ENCODE data around the gene SYNE2. TPM values are rescaled to one million over a fixed set of nuclear protein-coding genes. Genes with fewer than 3 reads are reported as not detected.

The SYNE2 gene
- total and polyA plus RNA-seq, 10 of the 15 experiments (the other 5 are each of a cell fraction or from before 2014, with no cell fraction given): 2.1 to 52.7 (median 38.1) TPM

DNA sequence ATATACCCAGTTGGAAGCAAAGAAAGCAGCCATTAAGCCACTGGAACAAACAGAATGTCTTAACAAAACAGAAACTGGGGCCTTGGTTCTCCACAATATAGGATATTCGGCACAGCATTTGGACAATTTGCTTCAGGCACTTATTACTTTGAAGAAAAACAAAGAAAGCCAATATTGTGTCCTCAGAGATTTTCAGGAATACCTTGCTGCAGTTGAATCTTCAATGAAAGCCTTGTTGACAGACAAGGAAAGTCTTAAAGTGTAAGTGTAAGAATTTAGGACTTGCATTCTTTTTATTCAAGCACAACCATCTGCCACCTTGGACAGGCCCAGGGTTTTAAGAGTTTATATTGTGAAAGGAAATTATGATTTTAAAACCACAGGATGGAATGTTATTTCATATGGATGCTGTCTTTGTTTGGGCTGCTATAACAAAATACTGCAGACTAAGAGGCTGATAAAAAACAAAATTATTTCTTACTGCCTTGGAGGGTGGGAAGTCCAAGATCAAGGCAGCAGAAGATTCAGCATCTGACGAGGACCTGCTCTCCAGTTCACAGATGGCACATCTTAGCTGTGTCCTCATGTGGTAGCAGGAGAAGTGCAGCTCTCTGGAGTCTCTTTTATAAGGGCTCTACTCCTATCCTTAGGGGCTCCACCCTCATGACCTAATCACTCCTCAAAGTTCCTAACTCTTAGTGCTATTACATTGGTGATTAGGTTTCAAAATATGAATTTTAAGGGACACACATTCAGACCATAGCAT lies 197.0 kb downstream of the SYNE2 start:
- FAIRE-seq (no peak), DNase-seq (ENCODE audit: low read depth, low spot score) (no peak), ATAC-seq (no peak)
- Histone ChIP-seq H2AFZ (ENCODE audit: control insufficient read depth, low read depth, low read length) (no peak overlapping the region), H4K20me1 (ENCODE audit: control insufficient read depth, insufficient read depth) (no peaks in the 10 kb centered on the region), H3K27ac (ENCODE audit: control insufficient read depth, insufficient read depth) (no peak overlapping the region), H3K9me3 (replicated peaks; ENCODE audit: control insufficient read depth, insufficient read depth, low read length) (no peaks in the 10 kb centered on the region), H3K4me2 (ENCODE audit: control insufficient read depth, insufficient read depth) (no peak overlapping the region), H3K36me3 (ENCODE audit: control insufficient read depth in 2 of 2, insufficient read depth in 2 of 2, low read length in 1 of 2) (peaks cover 2 to 6% of the 10 kb centered on the region in 2 experiments; a peak in 3 of 4 replicates), H3K79me2 (ENCODE audit: control insufficient read depth, insufficient read depth, low read length) (no peaks in the 10 kb centered on the region), H3K9ac (ENCODE audit: control insufficient read depth, insufficient read depth, low read length) (no peak overlapping the region), H3K4me3 (no peak overlapping the region), H3K27me3 (replicated peaks in 1 of 2; ENCODE audit: control insufficient read depth in 2 of 2, insufficient read depth in 2 of 2, low read length in 1 of 2) (no peaks in the 10 kb centered on the region; a peak in 1 of 4 replicates), H3K4me1 (ENCODE audit: control insufficient read depth, insufficient read depth, low read length) (no peaks in the 10 kb centered on the region)
- 98% methylated on average over 2 of the region's 2 CpGs for WGBS (ENCODE audit: insufficient coverage, insufficient replicate concordance, low lambda C conversion rate, missing lambda C conversion rate)
- intact Hi-C loops (cut with micrococcal nuclease; ENCODE audit: unreplicated experiment): no loop called here
- ChIA-PET RAD21 (ENCODE audit: unreplicated experiment) (interaction anchor here (1.7 kb wide), 1 partner anchor 254 kb away, joined by 5 read pairs; no protein-coding TSS in a partner anchor), CTCF (no interaction called here), POLR2A (no interaction called here), SMC1A (ENCODE audit: uncharacterized antibody, unreplicated experiment) (no interaction called here)
- in situ Hi-C loops (cut with MboI): no loop called here
- BruUV-seq (replicated peaks): no TSS peak
- no peak for TF ChIP-seq SREBF1 (IDR thresholded peaks at IDR 0.05; ENCODE audit: low read length)
- TF ChIP-seq CHD1 (IDR thresholded peaks at IDR 0.05; ENCODE audit: low read depth, low read length): no peak
- TF ChIP-seq IRF4 (IDR thresholded peaks at IDR 0.05; ENCODE audit: low read depth, low read length): no peak
- no peak for TF ChIP-seq NFIC (IDR thresholded peaks at IDR 0.05; ENCODE audit: low read depth, low read length)
- no peak for TF ChIP-seq MYB (IDR thresholded peaks at IDR 0.05; ENCODE audit: borderline replicate concordance, low read depth, low read length)
- no peak for TF ChIP-seq RUNX3 (IDR thresholded peaks at IDR 0.05; ENCODE audit: low read length)
- no peak for TF ChIP-seq BHLHE40 (IDR thresholded peaks at IDR 0.05; ENCODE audit: borderline replicate concordance in 1 of 2, low read depth in 2 of 2, low read length in 1 of 2)
- TF ChIP-seq DPF2 (IDR thresholded peaks at IDR 0.05): no peak
- TF ChIP-seq, protein P1, sequence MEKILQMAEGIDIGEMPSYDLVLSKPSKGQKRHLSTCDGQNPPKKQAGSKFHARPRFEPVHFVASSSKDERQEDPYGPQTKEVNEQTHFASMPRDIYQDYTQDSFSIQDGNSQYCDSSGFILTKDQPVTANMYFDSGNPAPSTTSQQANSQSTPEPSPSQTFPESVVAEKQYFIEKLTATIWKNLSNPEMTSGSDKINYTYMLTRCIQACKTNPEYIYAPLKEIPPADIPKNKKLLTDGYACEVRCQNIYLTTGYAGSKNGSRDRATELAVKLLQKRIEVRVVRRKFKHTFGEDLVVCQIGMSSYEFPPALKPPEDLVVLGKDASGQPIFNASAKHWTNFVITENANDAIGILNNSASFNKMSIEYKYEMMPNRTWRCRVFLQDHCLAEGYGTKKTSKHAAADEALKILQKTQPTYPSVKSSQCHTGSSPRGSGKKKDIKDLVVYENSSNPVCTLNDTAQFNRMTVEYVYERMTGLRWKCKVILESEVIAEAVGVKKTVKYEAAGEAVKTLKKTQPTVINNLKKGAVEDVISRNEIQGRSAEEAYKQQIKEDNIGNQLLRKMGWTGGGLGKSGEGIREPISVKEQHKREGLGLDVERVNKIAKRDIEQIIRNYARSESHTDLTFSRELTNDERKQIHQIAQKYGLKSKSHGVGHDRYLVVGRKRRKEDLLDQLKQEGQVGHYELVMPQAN (conservative IDR thresholded peaks at IDR 0.05): no peak
- TF ChIP-seq ZNF24 (IDR thresholded peaks at IDR 0.05): no peak
- TF ChIP-seq, protein P2, sequence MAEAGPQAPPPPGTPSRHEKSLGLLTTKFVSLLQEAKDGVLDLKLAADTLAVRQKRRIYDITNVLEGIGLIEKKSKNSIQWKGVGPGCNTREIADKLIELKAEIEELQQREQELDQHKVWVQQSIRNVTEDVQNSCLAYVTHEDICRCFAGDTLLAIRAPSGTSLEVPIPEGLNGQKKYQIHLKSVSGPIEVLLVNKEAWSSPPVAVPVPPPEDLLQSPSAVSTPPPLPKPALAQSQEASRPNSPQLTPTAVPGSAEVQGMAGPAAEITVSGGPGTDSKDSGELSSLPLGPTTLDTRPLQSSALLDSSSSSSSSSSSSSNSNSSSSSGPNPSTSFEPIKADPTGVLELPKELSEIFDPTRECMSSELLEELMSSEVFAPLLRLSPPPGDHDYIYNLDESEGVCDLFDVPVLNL (IDR thresholded peaks at IDR 0.05; ENCODE audit: low read depth, low read length): no peak
- no peak for TF ChIP-seq ZNF217 (IDR thresholded peaks at IDR 0.05)
- TF ChIP-seq HDGF (IDR thresholded peaks at IDR 0.05): no peak
